ENCODE data around the gene SPRR4.

Gene SPRR4

GRCh38 chr1:152970495-152970894, at the start of gene SPRR4:
Gene SPRR4 (plus strand): TSS chr1:152970648. CDS start chr1:152971891, 1,243 bp downstream.
- no peak for DNase-seq

GRCh38 chr1:152924191-152924590, 46.3 kb upstream of the SPRR4 start:
- DNase-seq = peak; percentile 4 to 93 (median 55)

GRCh38 chr1:152926091-152926490, 44.4 kb upstream of the SPRR4 start:
- DNase-seq = peak in 2 of 3 experiments; percentile 28 to 37

GRCh38 chr1:152928671-152929070, 41.8 kb upstream of the SPRR4 start:
- DNase-seq = no peak

- peak in 1 of 3 experiments; percentile 63 for DNase-seq
These were observed 38.2 kb upstream of the SPRR4 start for GRCh38 chr1:152932170-152932811.

- no peak for DNase-seq
These were observed 37.3 kb upstream of the SPRR4 start for GRCh38 chr1:152933196-152933595.

- no peak for DNase-seq
These were observed 29.8 kb upstream of the SPRR4 start for GRCh38 chr1:152940614-152941013.

GRCh38 chr1:152941037-152941711, 29.3 kb upstream of the SPRR4 start:
- DNase-seq = no peak

- DNase-seq = no peak
These were observed 28.3 kb upstream of the SPRR4 start for GRCh38 chr1:152942161-152942560.

GRCh38 chr1:152946248-152946647, 24.2 kb upstream of the SPRR4 start:
- DNase-seq = no peak

- DNase-seq = no peak
These were observed 23.7 kb upstream of the SPRR4 start, which contains the start of gene SPRR5 for GRCh38 chr1:152946651-152947256. Gene SPRR5 (plus strand): TSS chr1:152947206. CDS start chr1:152948555, 1,349 bp downstream.

- no peak for DNase-seq
These were observed 18.7 kb upstream of the SPRR4 start for GRCh38 chr1:152951711-152952110.

GRCh38 chr1:152953761-152954160, 16.7 kb upstream of the SPRR4 start:
- DNase-seq = no peak

GRCh38 chr1:152954436-152954835, 16.0 kb upstream of the SPRR4 start:
- no peak for DNase-seq

- no peak for DNase-seq
These were observed 12.9 kb upstream of the SPRR4 start for GRCh38 chr1:152957561-152957960.

GRCh38 chr1:152959273-152959672, 11.2 kb upstream of the SPRR4 start:
- DNase-seq = no peak

- DNase-seq = peak in 1 of 3 experiments; percentile 43
These were observed 10.5 kb upstream of the SPRR4 start for GRCh38 chr1:152959801-152960451.

GRCh38 chr1:152960452-152961044, 9.9 kb upstream of the SPRR4 start:
- no peak for DNase-seq

GRCh38 chr1:152961226-152961891, 9.1 kb upstream of the SPRR4 start:
- DNase-seq = no peak

GRCh38 chr1:152962876-152963415, 7.5 kb upstream of the SPRR4 start:
- no peak for DNase-seq

- DNase-seq = no peak
These were observed 5.9 kb upstream of the SPRR4 start for GRCh38 chr1:152964536-152964935.

GRCh38 chr1:152965853-152966252, 4.6 kb upstream of the SPRR4 start:
- DNase-seq = no peak

Measured in NCI-H1417 (cell line).